NCI-H1417 (cell line): ENCODE data around the gene KERA.

Source experiments
- DNase-seq, 3 experiments: peaks; one replicate each; lab custom pipeline; 2025; lab: John Stamatoyannopoulos, UW

KERA gene

DNA sequence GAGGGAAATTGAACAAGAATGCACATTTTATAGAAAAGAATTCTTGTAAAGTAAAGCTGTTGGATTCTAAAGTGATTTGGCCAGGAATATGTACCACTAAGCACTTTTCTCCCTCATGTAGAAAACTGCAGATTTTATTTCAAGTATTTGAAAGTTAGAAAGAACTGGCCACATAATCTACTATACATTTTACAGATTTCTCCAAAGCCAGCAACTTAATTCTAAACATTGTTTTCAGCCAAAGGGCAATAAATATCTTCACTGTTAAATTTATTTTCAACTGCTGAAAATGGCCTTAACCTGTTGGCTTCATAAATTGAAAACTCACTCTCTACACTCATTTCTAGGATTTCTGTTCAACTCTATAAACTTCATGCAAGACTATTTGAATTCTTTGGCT lies 15.6 kb upstream of the KERA start:
- no peak for DNase-seq

DNA sequence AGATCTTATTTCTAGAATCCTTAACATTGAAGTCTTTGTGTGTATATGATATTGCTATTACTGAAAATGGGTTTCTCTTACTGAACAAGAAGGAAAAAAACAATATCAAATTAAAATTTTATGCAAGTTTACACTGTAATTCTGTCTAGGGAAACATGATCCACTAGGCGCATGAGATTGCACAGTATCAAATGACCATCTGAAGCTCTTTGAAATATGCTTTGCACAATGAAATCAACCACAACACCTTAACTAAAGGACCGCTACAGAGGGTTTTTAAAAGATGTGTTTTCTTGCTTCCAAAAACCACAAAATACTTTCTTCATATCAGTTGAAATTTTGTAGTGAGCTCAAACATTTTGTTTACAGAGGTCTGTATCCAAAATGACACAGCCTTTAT lies 15.1 kb upstream of the KERA start:
- peak in 2 of 3 experiments; percentile 18 to 25 for DNase-seq

DNA sequence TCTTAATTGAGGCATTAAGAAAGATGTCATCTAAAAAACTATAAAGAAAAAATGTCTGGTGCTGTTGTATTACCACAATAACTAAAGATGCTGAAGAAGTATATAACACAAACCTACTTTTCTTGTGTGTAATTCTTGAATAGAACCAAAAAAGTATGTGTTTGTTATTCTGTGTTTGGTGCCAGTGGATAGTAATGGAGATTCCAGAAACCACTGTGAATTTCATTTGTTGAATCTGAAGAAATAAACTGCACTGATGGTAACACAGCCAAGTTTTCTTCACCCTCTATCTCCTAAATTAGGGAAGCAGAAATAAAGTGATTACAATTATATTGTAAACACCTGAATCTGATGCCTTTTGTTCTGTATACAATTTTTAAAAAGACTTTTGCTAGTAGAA lies 13.1 kb upstream of the KERA start:
- no peak for DNase-seq

DNA sequence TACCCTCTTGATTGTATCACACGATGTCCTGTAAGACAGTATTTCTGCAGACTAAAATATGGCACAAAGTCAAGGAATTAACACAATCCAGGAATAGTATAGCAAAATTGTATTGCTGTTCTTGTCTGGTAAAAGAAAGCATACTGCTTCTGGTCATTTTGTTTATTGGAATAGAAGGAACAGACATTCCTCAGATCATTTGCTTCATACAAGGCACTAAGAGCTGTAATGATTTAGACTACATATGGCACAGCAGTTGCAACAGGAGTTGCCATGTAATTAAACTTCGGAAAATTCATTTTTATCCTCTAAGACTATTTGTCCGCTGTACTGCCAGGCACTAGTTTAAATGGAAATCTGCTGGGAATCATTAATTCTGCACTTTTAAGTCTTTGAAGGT lies 7.6 kb upstream of the KERA start:
- no peak for DNase-seq

DNA sequence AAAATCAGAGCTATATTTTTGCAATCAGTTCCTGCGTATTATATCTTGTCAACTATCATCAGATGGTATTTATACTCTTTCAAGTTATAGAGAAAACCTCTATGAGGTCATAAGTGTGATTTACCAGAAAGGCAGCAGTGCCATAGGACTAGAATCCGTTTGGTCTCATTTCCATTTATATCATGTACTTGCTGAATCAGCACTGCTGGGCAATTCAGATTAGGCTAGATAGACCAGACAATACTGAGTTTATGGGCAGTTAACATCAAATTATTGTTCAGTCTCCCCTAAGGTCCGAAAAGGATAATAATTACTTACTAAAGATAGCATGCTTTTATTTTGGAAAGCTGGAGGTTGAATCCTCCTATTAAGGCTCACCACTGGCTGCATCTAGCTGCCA lies 6.8 kb upstream of the KERA start:
- no peak for DNase-seq

DNA sequence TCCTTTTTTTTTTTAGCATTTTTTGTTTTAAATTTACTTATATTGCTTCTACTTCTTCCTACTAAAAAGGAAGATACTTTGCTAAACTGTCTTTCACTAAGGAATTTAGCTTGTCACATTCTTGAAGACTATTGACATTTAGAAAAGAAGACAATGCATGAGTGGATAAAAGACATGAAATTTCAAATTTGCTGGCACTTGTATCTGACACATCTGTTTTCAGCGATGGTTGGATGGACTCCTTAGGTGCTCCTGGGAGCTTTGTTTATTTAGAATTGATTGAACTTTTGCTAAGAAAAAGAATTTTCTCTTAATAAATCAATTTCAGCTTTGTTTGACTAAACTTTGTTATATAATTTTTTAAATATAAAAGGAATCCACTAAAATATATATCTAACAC lies 3.3 kb upstream of the KERA start:
- no peak for DNase-seq

DNA sequence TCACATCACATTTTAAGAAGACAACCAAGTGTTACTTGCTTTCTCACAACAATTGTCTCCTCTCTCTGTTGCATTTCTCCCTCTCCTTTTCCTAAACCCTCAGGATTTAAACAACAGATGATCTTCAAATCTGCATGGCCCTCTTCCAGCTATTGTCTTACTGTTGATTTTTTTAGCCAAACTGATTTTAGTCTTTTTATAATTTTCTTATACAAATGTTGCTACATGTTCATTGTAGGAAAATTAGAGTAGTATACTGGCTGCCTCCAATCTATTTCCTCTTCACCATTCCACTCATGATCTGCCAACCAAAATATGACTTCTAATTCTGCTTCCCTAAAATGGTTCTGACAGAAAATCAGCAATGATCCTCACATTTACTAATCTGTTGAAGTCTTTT lies 1.4 kb upstream of the KERA start:
- no peak for DNase-seq

DNA sequence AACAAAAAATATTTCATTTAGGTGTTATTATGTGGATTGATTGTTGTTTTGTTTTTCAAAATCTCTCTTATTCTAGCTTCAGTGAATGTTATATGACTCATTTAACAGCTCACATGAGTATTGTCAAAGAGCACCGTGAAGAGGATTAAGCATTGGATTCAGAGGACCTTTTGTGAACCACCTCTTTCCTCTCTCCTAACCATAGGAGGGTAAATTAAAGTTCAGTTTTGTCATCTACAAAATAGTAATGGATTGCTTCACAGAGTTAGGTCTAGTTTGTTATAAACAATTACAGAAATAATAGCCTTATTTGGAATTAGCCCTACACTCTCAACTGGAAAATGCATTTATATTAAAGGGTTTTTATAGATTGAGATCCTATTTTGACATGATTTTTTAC lies 962 bp upstream of the KERA start:
- DNase-seq = no peak

DNA sequence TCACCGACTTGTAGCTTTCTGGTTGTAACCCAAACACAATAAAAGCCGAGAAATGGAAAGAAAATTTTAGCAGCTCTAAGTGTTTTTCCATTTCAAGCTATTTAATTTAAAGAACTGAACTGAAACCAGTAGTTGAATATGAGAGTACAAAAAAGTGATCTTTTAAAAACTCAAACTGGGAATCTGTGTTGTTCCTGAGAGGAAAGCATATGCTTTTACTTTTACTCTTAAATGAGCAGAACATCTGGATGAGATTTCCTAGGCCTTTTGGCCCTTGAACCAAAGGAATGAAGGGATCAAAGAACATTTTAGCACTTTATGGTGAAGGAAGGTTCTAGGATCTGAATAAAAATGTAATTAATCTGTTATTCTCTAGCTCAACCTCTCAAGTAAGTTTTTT lies 1.3 kb downstream of the KERA start:
- DNase-seq = no peak

DNA sequence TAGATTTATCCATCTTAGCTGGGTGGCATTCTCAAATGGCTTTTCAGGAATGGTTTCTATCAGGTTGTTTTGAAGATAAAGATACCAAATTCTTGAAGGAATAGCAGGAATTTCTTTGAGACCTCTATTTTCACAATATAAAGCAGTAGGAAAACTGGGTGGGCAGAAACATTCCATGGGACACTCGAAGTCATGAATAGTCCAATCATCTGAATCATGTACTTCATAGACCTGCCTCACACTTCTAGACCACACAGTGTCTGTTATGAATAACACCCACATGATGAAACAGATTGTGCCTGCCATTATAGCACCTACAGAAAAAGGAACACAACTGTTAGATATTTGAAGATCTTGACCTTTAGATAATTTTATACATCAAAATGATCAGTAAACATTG lies 1.8 kb downstream of the KERA start:
- DNase-seq = no peak

DNA sequence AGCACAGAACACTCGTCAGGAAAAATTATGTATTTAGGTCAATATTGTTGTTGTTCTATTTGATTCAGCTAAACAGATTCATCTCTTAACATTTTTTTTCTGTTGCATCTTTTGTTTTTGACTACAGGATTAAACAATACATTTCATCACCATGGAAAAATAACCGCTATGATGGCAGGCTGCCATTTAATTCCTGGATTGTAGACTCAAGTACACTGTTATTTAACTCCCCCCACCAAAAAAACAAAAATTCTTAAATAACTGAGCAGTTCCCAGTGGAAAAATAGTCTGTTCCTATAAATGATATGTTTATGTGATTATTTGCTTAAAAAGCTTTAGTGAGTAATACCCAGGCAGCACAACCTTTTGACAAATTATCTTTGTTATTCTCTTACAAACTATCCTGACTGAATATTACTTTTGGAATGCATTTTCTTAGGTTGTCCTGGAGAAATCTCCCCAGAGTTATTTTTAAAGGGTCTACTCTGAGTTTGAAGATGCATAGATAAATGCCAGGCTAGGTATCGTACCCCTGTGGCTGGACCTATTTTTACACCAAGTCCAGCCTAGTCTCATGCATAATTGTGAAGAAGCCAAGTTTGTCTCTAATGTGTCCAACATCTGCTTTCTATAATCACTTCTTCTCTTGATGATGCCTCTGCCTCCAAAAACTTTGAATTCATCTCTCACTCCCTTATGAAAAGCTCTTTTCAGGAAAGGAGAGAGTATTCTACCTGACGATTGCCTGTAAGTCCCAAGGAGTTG lies 3.7 kb downstream of the KERA start:
- peak in 2 of 3 experiments; percentile 5 to 39 for DNase-seq

DNA sequence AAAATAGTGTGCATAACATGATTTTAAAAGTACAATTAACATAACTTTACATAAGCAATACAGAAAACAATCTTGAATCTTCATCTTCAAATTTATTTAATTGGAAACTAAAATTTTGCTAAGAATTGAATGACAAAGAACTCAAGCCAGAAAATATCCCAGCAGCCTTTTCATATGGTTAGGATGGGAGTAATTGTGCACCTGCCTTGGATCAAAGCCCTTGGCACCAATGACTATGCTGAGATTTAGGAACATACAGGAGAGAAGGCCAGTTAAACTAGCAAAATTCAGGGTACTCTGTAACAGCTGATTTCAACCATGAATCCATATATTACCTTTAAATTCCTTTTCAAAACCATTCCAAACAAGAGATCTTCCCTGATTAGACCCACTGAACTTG lies 5.8 kb downstream of the KERA start:
- DNase-seq = no peak

DNA sequence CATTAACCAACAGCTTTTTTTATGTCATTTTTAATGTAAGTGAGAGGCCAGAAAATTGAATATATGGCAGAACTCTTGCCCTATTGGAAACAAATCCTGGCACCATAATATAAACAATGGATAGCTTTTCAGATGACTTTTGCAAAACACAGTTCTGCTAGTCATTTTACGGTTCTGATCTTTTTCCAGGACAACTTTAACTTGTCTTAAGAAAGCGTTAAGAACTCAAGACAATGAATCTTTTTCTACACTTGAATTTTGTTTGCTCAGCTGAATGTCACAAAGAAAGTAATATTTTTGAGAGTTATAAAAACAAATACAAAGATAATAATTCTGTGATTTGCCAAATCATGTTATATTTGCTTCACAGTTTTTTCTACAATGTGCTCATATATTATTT lies 13.2 kb downstream of the KERA start:
- no peak for DNase-seq

DNA sequence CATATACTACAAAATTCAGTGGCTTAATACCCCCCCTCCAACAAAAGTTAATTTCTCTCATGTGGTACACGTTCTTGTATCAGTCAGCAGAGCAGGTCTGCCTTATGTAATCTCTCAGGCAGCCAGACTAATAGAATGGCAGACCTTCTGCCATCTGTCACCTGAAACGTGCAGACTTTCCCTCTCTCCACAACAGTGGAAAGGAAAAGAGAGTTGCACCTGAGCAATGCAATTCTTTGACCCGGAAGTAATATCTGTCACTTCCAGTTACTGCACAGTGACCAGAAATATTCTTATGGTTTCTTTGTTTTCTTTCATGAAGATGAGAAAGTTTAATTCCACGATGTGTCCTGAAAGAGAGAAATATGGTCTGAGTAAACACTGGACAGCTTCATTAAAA lies 14.4 kb downstream of the KERA start:
- DNase-seq = no peak

DNA sequence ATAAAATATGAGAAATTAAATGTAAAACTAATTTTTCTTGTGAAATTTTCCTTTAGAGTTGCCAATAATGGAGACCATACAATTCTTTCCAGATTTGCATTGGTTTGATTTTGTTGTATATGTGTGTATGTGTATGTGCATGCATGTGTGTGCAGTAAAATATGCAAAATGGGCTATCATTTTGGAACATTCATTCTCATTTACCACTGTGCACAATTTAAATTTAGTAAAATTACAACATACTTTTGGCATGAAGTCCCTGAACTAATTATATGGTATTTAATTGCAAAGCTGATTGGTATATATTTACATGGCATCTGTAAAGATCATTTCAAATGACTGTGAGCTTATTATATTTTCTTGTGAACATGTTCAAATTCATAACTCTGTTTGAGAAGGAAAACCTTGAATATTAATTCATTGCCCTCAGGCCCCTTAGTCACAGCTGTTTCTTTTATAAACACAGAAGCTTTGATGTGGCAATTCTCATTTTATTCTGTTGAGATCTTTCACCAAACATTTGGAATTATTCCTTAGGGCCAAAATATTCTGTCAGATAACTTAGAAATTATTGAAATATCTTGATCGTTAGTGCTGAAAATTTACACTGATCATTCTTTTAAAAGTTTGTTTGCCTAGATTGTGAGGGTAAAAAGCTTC lies 17.6 kb downstream of the KERA start:
- peak in 1 of 3 experiments; percentile 48 for DNase-seq

DNA sequence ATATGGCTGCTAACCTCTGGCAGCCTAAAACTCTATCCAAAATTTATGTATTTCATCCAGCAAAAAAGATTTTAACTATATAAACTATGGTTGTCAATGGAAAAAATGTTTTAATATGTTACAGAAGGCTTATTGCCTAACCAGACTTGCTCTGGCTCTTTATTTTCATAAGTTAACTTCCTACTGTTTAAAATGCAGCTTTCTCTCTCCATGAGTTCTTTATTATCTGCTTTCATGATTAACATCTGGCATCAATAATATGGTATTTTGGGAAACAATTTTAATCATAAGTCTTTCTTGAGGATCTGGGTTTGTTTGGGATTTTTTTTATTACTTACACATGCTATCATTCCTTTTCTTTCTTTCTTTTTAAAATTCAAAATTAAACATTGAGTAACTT lies 20.5 kb downstream of the KERA start:
- no peak for DNase-seq

DNA sequence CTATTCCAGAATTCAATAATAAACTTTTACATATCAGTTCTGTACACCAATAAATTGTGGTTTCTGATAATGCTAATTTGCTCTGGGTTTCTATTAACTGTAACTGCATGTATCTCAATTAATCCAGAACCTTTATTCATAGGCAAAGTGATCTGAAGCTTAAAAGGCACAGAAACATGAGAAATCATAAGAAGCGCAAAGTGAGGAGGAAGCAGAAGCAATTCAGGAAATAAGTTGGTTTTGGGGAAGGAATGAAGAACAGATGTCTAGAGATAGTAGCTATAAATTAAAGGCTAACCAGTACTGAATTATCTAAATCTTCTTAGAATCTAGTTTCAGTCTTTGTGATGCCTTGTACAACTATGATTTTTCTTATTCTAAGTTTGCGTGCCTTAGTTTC lies 24.6 kb downstream of the KERA start:
- DNase-seq = no peak

DNA sequence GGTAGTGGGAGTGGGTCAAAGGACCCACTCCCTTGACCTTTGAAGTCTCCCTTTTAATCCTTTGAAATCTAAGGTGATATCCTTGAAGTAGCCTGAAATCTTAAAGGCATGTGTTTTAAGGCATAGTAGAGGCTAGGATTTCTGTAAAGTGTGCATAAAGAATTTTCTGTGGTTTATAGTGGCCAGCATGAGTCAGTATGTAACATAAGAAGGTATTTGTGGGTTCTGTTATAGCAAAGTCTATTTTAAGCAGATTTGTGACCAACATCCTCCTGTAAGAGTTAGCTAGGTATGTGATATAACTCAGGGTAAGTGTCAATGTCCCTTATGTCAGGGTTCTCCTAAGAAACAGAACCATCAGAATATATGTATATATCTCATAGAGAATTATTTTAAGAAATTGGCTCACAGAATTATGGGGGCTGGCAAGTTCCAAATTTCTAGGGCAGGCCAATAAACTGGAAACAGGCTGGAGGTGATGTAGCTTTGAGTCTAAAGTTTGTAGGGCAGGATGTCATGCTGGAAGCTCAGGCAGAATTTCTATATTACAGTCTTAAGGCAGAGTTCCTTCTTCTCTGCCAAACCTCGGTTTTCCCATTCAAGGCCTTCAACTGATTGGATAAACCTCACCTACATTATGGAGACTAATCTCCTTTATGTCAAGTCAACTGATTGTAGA lies 34.4 kb downstream of the KERA start:
- DNase-seq = no peak

DNA sequence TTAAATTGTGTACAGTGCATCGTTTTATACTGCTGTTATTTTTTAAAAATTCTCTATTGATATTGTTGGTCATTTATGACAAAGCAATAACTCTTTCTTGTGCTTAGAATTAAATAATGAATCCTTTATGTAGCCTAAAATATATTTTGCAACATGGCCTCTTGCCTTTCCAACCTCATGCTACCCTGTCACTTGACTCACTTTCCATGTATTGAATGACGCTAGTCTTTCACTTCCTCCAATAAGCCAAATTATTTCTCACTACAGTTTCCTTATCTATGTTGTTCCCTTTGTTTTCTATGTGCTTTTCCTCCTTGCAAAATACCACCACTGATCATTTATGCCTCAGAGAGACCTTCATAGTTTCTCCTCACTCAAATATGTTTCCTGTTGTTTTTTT lies 36.7 kb downstream of the KERA start:
- no peak for DNase-seq

DNA sequence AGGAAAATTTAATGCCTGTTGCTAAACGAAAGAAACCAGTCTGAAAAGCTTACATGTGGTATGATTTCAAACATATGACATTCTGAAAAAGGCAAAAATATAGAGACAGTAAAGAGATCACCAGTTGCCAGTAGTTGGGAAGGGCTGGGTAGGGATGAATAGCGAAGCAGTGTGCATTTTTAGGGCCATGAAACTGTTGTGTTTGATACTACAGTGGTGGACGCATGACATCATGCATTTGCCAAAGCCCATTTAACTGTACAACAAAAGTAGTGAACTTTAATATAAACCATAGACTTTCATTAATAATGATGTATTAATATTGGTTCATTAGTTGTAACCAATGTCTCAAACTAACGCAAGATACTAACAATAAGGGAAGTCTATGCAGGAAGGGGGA lies 38.4 kb downstream of the KERA start:
- no peak for DNase-seq

DNA sequence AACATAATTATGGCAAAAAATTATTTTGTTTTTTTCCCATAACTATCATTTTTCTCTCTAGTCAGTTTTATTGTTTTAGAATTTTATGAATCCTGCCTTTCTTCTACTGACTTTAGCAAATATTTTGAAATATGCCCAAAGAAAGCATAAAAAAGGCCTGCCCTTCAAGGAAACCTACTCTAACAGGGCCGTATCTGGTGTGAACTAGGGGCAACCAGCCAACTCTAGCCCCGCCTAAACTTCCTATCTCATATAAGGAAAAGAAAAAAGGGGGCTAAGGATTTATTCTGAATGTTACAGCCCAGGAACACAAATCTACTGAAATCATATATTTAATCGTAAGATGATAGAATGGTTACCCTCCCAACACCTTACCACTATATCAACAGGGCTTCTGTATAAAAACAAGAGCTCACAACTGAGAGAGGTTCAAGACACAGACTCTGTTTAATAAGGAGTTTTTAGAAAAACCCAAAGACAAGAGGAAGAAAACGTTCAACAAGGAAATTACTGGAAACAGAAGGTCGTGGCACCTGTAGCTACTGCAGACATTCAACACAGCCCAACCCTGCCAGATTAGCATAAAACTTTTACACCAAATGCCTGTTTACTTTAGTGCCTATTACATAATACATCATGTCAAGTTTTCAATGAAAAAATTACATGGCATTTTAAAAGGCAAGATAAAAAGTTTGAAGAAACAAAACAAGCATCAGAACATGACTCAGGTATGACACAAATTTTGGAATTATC lies 40.1 kb downstream of the KERA start:
- DNase-seq = no peak

DNA sequence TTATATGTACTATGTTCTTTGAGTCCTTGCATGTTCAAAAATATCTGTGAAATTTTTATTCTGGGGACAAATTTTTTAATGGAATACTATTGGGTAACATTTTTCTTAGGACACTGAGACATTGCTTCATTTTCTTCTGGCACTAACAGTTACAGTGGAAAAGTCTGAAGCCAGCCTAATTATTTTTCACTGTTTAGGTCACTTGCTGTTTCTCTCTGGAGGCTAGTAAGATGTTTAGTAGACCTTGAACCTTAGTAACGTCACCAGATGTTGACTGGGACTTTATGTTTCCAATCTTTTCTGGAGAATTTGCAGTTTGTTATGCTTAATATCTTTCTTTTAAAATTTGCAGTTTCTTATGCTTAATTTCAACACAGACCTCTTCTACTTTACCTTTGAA lies 40.8 kb downstream of the KERA start:
- DNase-seq = no peak
